HEK293 (cell line): Measurements from ENCODE around the gene RSPH1.
A peak's percentile ranks its signal among the peaks of the same experiment; 100 is the strongest.

Experiments
- CTCF ChIA-PET: fragments of 350-600 bp; formaldehyde crosslinking; extraction: SDS; loops from one replicate; lab custom pipeline; 2021; ENCODE audit warnings: antibody characterized with exemption; lab: Yijun Ruan, JAX
- POLR2A ChIA-PET: fragments of 300-600 bp; formaldehyde crosslinking; extraction: SDS; loops from one replicate; lab custom pipeline; 2020; ENCODE audit warnings: antibody characterized with exemption, inconsistent platforms; lab: Yijun Ruan, JAX
- H3K27ac ChIP-seq: fragments of 200-500 bp; sonication (Bioruptor generic); 2 replicates; pipeline ENCODE4 v1.5.1; 2014; ENCODE audit warnings: low read depth, low read length, control low read depth, inconsistent platforms; ENCODE audit errors: extremely low read depth
- H3K36me3 ChIP-seq, 2 experiments: fragments of 200-500 bp in 1 of 2; sonication (Bioruptor generic) in 1 of 2; 1 replicate in 1 of 2; 2 replicates in 1 of 2; pipeline ENCODE4 v1.5.1; 2014 to 2017; ENCODE audit warnings: inconsistent platforms in 2 of 2, low read length in 2 of 2; ENCODE audit not compliant: control insufficient read depth in 2 of 2, insufficient read depth in 1 of 2
- H3K4me1 ChIP-seq: fragments of 200-500 bp; sonication (Bioruptor generic); 2 replicates; pipeline ENCODE4 v1.5.1; 2014; ENCODE audit warnings: mild to moderate bottlenecking, low read length, inconsistent platforms; ENCODE audit not compliant: control insufficient read depth, insufficient read depth
- H3K4me3 ChIP-seq: 2 replicates; pipeline ENCODE4 v1.5.1; 2011; ENCODE audit warnings: low read depth, mild to moderate bottlenecking, control low read depth, low read length, moderate library complexity
- H3K9me3 ChIP-seq: fragments of 200-500 bp; sonication (Bioruptor generic); 2 replicates; pipeline ENCODE4 v1.5.1; 2014; ENCODE audit warnings: low read depth, low read length, inconsistent platforms; ENCODE audit not compliant: control insufficient read depth, insufficient read depth
- GLI2 ChIP-seq: fragments of 450-650 bp; formaldehyde crosslinking; IDR thresholded peaks from 2 replicates; pipeline ENCODE4; 2017; ENCODE audit warnings: missing biosample characterization, missing genetic modification characterization, low read depth, borderline replicate concordance
- PRDM2 ChIP-seq: fragments of 450-650 bp; formaldehyde crosslinking; IDR thresholded peaks from 2 replicates; pipeline ENCODE4 v1.5.1; 2016; ENCODE audit warnings: missing biosample characterization, missing genetic modification characterization, borderline replicate concordance
- SCRT2 ChIP-seq: fragments of 450-650 bp; formaldehyde crosslinking; IDR thresholded peaks from 2 replicates; pipeline ENCODE4 v1.5.1; 2016; ENCODE audit warnings: missing biosample characterization, missing genetic modification characterization
- SP3 ChIP-seq: fragments of 450-650 bp; formaldehyde crosslinking; IDR thresholded peaks from 2 replicates; pipeline ENCODE4 v1.5.1; 2016; ENCODE audit warnings: missing biosample characterization, missing genetic modification characterization
- WT1 ChIP-seq: fragments of 450-650 bp; formaldehyde crosslinking; IDR thresholded peaks from 2 replicates; pipeline ENCODE4 v1.5.1; 2016; ENCODE audit warnings: missing biosample characterization, missing genetic modification characterization
- ZBTB17 ChIP-seq: fragments of 450-650 bp; formaldehyde crosslinking; IDR thresholded peaks from 2 replicates; pipeline ENCODE4 v1.5.1; 2016; ENCODE audit warnings: missing biosample characterization, missing genetic modification characterization
- ZFP3 ChIP-seq: fragments of 450-650 bp; formaldehyde crosslinking; IDR thresholded peaks from 2 replicates; pipeline ENCODE4 v1.5.1; 2016; ENCODE audit warnings: low read depth, missing biosample characterization, missing genetic modification characterization
- ZNF114 ChIP-seq: fragments of 450-650 bp; formaldehyde crosslinking; IDR thresholded peaks from 2 replicates; pipeline ENCODE4 v1.5.0; 2017; ENCODE audit warnings: missing biosample characterization, missing genetic modification characterization
- ZNF16 ChIP-seq: fragments of 450-650 bp; formaldehyde crosslinking; IDR thresholded peaks from 2 replicates; pipeline ENCODE4 v1.5.1; 2016; ENCODE audit warnings: low read depth, missing biosample characterization, missing genetic modification characterization
- ZNF211 ChIP-seq: fragments of 450-650 bp; formaldehyde crosslinking; IDR thresholded peaks from 2 replicates; pipeline ENCODE4 v1.5.1; 2016; ENCODE audit warnings: low read depth, missing biosample characterization, missing genetic modification characterization
- ZNF280C ChIP-seq: fragments of 450-650 bp; formaldehyde crosslinking; IDR thresholded peaks from 2 replicates; pipeline ENCODE4 v1.5.1; 2016; ENCODE audit warnings: missing biosample characterization, missing genetic modification characterization
- ZNF335 ChIP-seq: fragments of 450-650 bp; formaldehyde crosslinking; conservative IDR thresholded peaks from 2 replicates; pipeline ENCODE4 v1.5.1; 2016; ENCODE audit warnings: missing biosample characterization, missing genetic modification characterization
- ZNF423 ChIP-seq: fragments of 450-650 bp; formaldehyde crosslinking; IDR thresholded peaks from 2 replicates; pipeline ENCODE4 v1.5.1; 2016; ENCODE audit warnings: missing biosample characterization, missing genetic modification characterization
- ZNF449 ChIP-seq: fragments of 450-650 bp; formaldehyde crosslinking; IDR thresholded peaks from 2 replicates; pipeline ENCODE4 v1.5.1; 2017; ENCODE audit warnings: missing biosample characterization, mild to moderate bottlenecking, missing genetic modification characterization, moderate library complexity
- ZNF518A ChIP-seq: fragments of 450-650 bp; formaldehyde crosslinking; conservative IDR thresholded peaks from 2 replicates; pipeline ENCODE4 v1.5.1; 2016; ENCODE audit warnings: low read depth, missing biosample characterization, missing genetic modification characterization
- ZNF560 ChIP-seq: fragments of 450-650 bp; formaldehyde crosslinking; IDR thresholded peaks from 2 replicates; pipeline ENCODE4 v1.5.1; 2017; ENCODE audit warnings: missing biosample characterization, missing genetic modification characterization, borderline replicate concordance
- ZNF561 ChIP-seq: fragments of 450-650 bp; IDR thresholded peaks from 2 replicates; pipeline ENCODE4 v1.5.1; 2018; ENCODE audit warnings: missing biosample characterization, missing genetic modification characterization, borderline replicate concordance
- ZNF777 ChIP-seq: fragments of 450-650 bp; formaldehyde crosslinking; IDR thresholded peaks from 2 replicates; pipeline ENCODE4 v1.5.1; 2017; ENCODE audit warnings: missing biosample characterization, missing genetic modification characterization, borderline replicate concordance

The RSPH1 gene

GRCh38 chr21:42467140-42467983 lies 28.7 kb downstream of the RSPH1 start (continued):
- no peak for TF ChIP-seq ZNF449
- TF ChIP-seq ZNF561 (tag by site-specific recombination): peak; percentile 64; the same call in 1 of the 2 replicates
- peak; percentile 62 for TF ChIP-seq ZBTB17 (tag by site-specific recombination)
- TF ChIP-seq ZNF518A (tag by site-specific recombination): 0 out of 2 replicates have a peak, but pooled peaks have one; percentile 16
- no peak for TF ChIP-seq ZNF423
- no peak for TF ChIP-seq ZNF777 (tag by site-specific recombination)

- Histone ChIP-seq H3K4me3 (no peak overlapping the region), H3K4me1 (peaks cover 23% of the 10 kb centered on the region), H3K27ac (no peak overlapping the region; the same call in 1 of the 2 replicates), H3K36me3 (no peaks in the 10 kb centered on the region), H3K9me3 (no peaks in the 10 kb centered on the region)
- CTCF ChIA-PET: interaction anchor here (0.6 to 1.8 kb wide), 6 partner anchors 29 to 314 kb away, joined by 3 to 6 read pairs (median 4); no protein-coding TSS in a partner anchor
- POLR2A ChIA-PET: no interaction called here
- TF ChIP-seq ZNF560 (tag by site-specific recombination) (no peak), PRDM2 (tag by site-specific recombination) (no peak), ZNF335 (no peak), WT1 (tag by site-specific recombination) (no peak), ZNF211 (tag by site-specific recombination) (no peak), ZBTB17 (tag by site-specific recombination) (no peak), ZNF114 (tag by site-specific recombination) (no peak), SP3 (tag by site-specific recombination) (no peak), ZNF16 (tag by site-specific recombination) (no peak), SCRT2 (tag by site-specific recombination) (no peak), ZFP3 (tag by site-specific recombination) (no peak), GLI2 (tag by site-specific recombination) (no peak), ZNF280C (tag by site-specific recombination) (no peak)
Measured at GRCh38 chr21:42466700-42467099, 29.3 kb downstream of the RSPH1 start.
